GM12873 (cell line): Measurements from ENCODE around the gene ATP6AP1.
A peak's percentile ranks its signal among the peaks of the same experiment; 100 is the strongest.

ENCODE experiments used
- TF ChIP-seq, protein P1 (sequence below): IDR thresholded peaks from 2 replicates; pipeline ENCODE4 v1.5.1; 2012; ENCODE audit warnings: low read depth, mild to moderate bottlenecking, moderate library complexity, low read length, control low read depth; ENCODE audit not compliant: insufficient read depth; ENCODE audit errors: missing control alignments

ATP6AP1 gene

DNA sequence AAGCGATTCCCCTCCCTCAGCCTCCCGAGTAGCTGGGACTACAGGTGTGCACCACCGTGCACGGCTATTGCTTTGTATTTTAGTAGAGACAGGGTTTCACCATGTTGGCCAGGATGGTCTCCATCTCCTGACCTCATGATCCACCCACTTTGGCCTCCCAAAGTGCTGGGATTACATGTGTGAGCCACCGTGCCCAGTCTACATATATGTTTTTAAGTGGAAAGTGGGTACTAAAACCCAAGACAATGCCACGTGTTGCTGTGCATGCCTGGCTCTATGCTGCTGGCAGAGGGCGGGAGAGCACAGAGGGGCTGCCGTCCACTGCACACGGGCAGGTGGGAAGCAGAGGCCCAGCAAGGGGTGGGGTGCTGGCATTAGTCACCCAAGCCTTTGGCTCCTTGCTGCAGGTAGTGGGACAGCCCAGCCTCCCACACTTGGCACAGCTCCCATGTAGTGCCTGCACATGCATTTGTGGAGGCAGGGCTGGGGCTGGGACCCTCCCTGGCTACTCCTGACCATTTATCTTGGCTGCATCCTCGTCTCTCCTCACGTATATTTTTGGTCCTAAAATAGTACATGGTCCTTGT, 45.9 kb upstream of the ATP6AP1 start:
- TF ChIP-seq, protein P1, sequence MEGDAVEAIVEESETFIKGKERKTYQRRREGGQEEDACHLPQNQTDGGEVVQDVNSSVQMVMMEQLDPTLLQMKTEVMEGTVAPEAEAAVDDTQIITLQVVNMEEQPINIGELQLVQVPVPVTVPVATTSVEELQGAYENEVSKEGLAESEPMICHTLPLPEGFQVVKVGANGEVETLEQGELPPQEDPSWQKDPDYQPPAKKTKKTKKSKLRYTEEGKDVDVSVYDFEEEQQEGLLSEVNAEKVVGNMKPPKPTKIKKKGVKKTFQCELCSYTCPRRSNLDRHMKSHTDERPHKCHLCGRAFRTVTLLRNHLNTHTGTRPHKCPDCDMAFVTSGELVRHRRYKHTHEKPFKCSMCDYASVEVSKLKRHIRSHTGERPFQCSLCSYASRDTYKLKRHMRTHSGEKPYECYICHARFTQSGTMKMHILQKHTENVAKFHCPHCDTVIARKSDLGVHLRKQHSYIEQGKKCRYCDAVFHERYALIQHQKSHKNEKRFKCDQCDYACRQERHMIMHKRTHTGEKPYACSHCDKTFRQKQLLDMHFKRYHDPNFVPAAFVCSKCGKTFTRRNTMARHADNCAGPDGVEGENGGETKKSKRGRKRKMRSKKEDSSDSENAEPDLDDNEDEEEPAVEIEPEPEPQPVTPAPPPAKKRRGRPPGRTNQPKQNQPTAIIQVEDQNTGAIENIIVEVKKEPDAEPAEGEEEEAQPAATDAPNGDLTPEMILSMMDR = no peak

DNA sequence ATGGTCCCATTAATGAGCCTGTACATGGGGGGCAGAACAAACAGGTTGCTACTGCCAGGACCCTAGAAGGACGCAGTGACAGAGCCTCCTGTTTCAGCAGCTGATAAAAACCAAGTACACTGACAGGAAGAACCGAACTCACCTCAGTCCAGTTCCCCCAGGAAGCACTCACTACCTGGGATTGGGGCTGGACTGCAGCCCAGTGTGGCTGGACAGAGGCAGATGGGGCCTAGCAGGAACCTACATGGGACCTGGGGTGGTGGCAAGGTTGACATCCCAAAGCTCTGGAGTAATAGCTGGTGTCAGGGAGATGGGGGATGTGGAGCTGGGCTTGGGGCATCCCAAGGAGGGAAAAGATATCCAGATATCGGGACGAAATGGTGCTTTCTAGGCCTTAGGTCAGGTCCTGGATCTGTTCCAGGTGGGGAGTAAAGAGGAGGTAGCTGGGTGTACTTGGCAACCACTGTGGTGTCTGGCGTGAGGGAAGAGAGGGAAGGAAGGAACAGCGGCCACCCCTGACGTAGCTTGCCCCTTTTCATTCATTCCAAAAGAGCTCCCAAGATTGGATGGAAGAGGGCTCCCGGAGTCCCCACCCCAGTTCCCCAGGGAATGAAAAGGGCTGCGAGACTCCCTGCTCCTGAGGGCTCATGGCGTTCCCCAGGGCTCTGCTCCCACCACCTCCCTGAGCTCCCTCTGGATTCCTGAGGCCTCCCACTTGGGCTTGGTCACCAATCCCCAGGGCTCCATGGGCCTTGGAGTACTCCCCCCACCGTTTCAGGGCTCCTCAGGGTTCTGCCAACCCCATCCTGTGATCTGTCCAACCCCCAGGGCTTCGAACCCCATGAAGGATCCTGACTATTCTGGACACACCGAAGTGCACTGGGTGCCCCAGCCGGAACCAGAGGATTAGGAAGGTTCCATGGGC, 44.9 kb upstream of the ATP6AP1 start:
- TF ChIP-seq, protein P1 = no peak

DNA sequence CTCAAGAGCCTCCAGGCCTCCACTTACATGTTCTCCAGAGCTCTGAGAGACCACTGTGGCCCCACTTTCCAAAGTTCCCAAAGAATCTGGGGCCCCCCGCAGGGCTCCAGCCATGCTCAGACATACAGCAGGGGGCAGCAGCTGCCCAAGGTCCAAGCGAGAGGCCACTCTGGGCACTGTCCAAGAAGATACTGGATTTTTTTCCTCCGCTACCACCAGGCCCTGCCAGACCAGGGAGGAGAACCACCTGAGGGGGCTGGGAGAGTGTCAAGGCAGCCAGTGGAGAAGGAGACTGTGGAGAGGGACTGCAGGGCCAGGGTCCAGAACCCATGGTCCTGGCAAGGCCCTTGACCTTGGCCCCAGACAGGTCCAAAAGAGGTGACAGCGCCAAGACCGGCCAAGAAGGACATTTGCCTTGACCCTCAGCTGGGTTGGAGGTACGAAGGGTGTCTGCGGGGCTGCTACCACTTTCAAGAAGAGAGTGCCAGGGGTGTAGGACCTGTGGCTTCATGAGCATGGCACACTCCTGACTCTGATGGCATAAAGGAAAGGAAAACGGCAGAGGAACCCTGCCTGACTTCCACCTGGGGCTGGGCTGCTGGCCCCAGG, 44.1 kb upstream of the ATP6AP1 start:
- TF ChIP-seq, protein P1 = peak; percentile 4

DNA sequence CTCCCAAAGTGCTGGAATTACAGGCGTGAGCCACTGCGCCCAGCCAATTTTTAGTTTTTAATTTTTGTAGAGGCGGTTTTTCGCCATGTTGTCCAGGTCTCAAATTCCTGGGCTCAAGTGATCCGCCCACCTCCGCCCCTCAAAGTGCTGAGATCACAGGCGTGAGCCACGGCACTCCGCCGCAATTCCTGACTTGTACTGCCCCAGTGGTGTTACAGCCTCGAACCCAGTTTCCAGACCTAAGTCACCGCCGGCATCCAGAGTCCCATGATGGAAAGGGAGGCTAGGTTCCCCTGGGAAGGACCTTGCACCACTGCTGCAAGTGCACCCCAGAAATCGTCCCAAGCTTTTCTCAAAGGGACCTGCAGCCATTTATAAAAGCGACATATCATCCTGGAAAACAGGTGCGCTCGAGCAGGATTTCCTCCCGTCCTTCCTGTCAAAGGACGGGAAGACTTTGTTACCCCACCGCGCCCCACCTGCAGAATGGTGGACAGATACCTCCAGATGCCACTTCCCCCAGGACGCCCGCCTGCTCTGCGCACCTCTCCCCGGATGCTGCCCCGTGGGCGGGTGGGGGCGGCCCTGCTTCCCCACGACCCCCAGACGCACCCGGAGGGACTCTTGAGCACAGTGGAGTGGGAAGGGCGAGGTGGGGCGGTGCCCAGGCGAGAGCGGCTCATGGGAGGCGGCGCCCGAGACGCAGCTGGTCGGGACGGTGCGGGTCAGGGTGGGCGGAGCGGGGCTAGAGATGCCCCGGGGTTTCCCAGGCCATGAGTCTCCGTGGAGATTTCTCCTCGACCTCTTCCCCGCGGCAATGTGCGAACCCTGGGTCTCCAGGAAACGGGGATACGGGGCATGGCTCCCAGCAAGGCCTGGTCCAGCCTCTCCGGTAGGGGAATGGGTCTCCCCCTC, 31.2 kb upstream of the ATP6AP1 start:
- TF ChIP-seq, protein P1 = no peak

DNA sequence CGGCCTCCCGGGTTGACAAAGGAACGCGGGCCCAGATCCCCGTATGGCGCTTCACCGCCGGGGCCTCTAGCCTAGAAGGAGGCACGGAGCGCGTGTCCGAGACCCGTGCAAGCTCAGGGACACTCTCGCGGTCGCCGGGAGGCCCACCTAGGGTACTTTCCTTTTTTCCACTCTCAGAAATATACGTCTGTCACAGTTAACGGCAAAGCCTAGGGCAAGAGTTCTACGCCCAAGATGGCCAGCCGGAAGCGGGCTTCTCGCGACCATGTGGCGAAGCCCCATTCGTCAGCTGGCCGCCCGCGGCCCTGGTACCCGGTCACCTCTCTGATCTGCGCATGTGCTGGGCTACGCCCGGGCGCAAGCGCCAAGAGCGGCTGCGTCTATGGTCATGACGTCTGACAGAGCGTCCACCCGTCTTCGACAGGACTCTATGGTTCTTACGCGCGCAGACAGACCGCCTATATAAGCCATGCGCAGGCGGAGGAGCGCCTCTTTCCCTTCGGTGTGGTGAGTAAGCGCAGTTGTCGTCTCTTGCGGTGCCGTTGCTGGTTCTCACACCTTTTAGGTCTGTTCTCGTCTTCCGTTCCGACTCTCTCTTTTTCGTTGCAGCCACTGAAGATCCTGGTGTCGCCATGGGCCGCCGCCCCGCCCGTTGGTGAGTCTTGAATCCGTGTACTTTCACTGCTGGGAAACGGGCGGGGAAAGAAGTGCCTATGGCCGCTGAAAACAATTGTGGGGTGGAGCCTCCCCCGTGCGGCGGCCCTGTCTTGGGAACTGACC, 30.4 kb upstream of the ATP6AP1 start, which contains the start of gene RPL10:
Gene RPL10, plus strand, starts transcription at position 490 of the 780 bp plus-strand sequence. Its CDS starts 143 bp downstream, at position 633.
- TF ChIP-seq, protein P1 = no peak

DNA sequence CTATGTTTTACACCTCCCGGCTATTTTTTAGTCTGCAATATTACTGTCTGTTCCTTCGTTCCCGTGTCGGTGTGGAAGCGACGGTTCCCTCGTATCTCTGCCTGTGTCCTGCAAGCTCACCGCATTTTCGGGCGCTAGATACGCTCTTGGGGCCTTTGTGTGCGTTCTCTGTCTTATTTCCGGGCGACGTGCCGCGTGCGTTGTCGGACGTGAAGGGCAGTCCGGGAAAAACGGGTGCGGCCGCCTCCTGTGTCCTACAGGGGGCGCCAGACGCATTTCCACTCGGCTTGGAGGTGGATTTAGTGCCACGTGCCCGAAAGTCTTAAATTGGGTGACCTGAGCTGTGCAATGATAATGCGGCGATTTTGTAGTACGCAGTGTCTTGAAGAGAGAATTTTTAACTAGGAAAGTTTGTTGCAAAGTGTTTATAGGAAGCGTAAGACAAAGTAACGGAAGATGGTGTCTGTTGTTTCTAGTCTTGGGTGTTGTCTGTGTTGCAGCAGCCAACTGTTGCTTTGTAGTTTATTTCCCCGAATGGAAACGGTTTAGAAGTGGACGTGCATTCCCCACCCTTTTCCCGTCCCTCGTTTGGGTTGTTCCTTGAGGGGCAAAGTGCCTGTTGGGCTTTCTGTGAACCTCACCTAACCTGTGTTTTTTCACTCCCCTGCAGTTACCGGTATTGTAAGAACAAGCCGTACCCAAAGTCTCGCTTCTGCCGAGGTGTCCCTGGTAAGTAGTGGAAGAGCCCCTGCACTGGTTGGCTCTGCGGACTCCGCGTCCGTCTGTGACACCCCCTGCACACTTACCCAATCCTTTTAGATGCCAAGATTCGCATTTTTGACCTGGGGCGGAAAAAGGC, 29.6 kb upstream of the ATP6AP1 start:
- TF ChIP-seq, protein P1 = peak; percentile 72
